Panc1 (cell line): ENCODE measurements around the gene FTO. TPM values are rescaled to one million over a fixed set of nuclear protein-coding genes. Genes with fewer than 3 reads are reported as not detected.

Source experiments
- ATAC-seq: fragments of 200-7000 bp; cut with Tn5 transposase; 2 replicates; pipeline ENCODE4 v1.9.1; 2020; ENCODE audit warnings: mild to moderate bottlenecking, moderate library complexity
- BruUV-seq: library from RNA; stranded (reverse); fragments of 400-500 nt; replicated peaks from 2 replicates; lab custom pipeline; 2021; lab: Mats Ljungman, UMichigan
- CTCF ChIA-PET: fragments of 300-600 bp; sonication (Branson Sonifier 250); formaldehyde crosslinking; loops from one replicate; lab custom pipeline; 2022; ENCODE audit warnings: antibody characterized with exemption; lab: Charles Lee
- POLR2A ChIA-PET: fragments of 300-600 bp; sonication (Branson Sonifier 250); formaldehyde crosslinking; loops from one replicate; lab custom pipeline; 2022; ENCODE audit warnings: antibody characterized with exemption; lab: Charles Lee
- DNase-seq: peaks from one replicate; pipeline ENCODE4 v3.0.0-alpha.2; 2010; ENCODE audit warnings: low read depth, low spot score
- H3K27ac ChIP-seq: 2 replicates; pipeline ENCODE4 v1.5.1; 2011; ENCODE audit warnings: mild to moderate bottlenecking, low read length, inconsistent platforms
- H3K27me3 ChIP-seq: fragments of 200-500 bp; sonication (Bioruptor generic); 2 replicates; pipeline ENCODE4 v1.6.0; 2014; ENCODE audit warnings: low read length, inconsistent platforms; ENCODE audit not compliant: control insufficient read depth, insufficient read depth
- H3K36me3 ChIP-seq: fragments of 200-500 bp; sonication (Bioruptor generic); 2 replicates; pipeline ENCODE4 v1.5.1; 2014; ENCODE audit warnings: inconsistent platforms, mild to moderate bottlenecking, low read length, moderate library complexity; ENCODE audit not compliant: control insufficient read depth, insufficient read depth
- H3K4me1 ChIP-seq: 2 replicates; pipeline ENCODE4 v1.5.1; 2011; ENCODE audit warnings: inconsistent platforms, mild to moderate bottlenecking, low read length, moderate library complexity; ENCODE audit not compliant: control insufficient read depth, insufficient read depth
- H3K4me3 ChIP-seq, 2 experiments: 2 replicates each; pipeline ENCODE4 v1.5.1; 2011 to 2012; ENCODE audit warnings: low read depth in 2 of 2, low read length in 2 of 2, mild to moderate bottlenecking in 2 of 2, inconsistent platforms in 1 of 2, moderate library complexity in 1 of 2
- H3K9me3 ChIP-seq: fragments of 200-500 bp; sonication (Bioruptor generic); 2 replicates; pipeline ENCODE4 v1.5.1; 2014; ENCODE audit warnings: low read depth, mild to moderate bottlenecking, inconsistent platforms, low read length, moderate library complexity; ENCODE audit not compliant: control insufficient read depth, insufficient read depth
- POLR2AphosphoS5 ChIP-seq: IDR thresholded peaks from 2 replicates; pipeline ENCODE4 v1.6.1; 2012; ENCODE audit warnings: mild to moderate bottlenecking, low read depth, low read length, moderate library complexity
- SIN3A ChIP-seq: IDR thresholded peaks from 2 replicates; pipeline ENCODE4 v1.6.1; 2012; ENCODE audit warnings: low read depth, mild to moderate bottlenecking, low read length, moderate library complexity, borderline replicate concordance; ENCODE audit not compliant: insufficient read depth
- TCF7L2 ChIP-seq: IDR thresholded peaks from 2 replicates; pipeline ENCODE4 v1.6.1; 2011; ENCODE audit warnings: mild to moderate bottlenecking, low read depth, low read length, inconsistent platforms
- in situ Hi-C: cut with HindIII; loops from 2 replicates; pipeline ENCODE4 v1.10.0; 2016; ENCODE audit warnings: low sequenced_read_pairs, low pct_unique_long_range_greater_than_20kb
- intact Hi-C: fragments of 100-400 bp; cut with micrococcal nuclease; formaldehyde crosslinking; loops from one replicate; pipeline ENCODE4 v1.10.0; 2022; ENCODE audit not compliant: unreplicated experiment
- total RNA-seq: library from RNA; stranded (reverse); gene quantifications from one replicate; pipeline ENCODE4 v1.2.1, GENCODE V29; 2021; ENCODE audit not compliant: unreplicated experiment
- TF ChIP-seq, protein P1 (sequence below): fragments of 450-650 bp; IDR thresholded peaks from 2 replicates; pipeline ENCODE4 v1.5.1; 2017; ENCODE audit warnings: mild to moderate bottlenecking
- TF ChIP-seq, protein P2 (sequence below), 2 experiments: IDR thresholded peaks; 2 replicates each; pipeline ENCODE4 v1.6.1; 2011 to 2012; ENCODE audit warnings: low read depth in 2 of 2, control low read depth in 1 of 2, low read length in 1 of 2, mild to moderate bottlenecking in 1 of 2, moderate library complexity in 1 of 2; ENCODE audit not compliant: insufficient read depth in 1 of 2

The FTO gene
- total RNA-seq, 1 experiment from 2014 or later = 38.2 TPM

DNA sequence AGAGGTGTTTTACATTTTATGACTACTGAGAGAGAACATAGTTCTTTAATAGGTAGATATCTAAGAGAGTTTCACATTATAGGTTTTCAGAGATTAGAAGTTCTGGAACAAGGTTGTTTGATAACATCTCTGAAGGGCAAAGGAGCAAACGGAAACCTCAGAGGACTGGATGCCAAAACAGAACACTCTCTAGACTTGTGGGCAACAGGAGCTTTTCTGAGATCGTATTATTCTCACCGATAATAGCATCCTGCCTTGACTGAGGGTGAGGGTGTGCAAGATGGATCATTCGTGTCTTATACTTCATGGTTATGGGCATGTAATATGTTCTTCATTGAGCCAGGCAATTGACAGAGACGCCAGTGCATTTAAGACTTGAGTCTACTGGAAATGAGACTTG, 347.9 kb downstream of the FTO start:
- in situ Hi-C loops = no loop called here
- CTCF ChIA-PET = no interaction called here

DNA sequence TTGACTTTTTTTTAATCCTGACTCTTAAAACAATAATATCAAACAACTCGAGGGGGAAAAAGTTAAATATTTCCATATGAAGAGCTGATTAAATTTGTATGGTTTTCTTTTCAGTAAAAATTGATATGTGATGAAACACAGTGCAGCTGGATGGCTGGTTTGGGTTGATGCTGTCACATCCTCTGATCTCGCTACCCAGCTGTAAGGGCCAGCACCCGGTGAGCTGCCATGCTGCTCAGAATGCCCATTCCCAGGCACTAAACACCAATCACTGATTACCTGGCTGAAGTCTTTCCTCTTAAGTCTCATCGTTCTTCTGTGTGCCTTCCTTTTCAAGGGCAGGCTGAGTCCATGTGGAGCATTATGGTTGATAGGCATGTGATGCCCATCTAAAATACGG, 348.3 kb downstream of the FTO start:
- ATAC-seq (no peak), DNase-seq (no peak)
- no peak overlapping the region for H3K27ac ChIP-seq
- CTCF ChIA-PET = no interaction called here
- H3K27me3 ChIP-seq = no peaks in the 10 kb centered on the region
- POLR2A ChIA-PET = no interaction called here
- no TSS peak for BruUV-seq
- H3K4me1 ChIP-seq = no peaks in the 10 kb centered on the region
- H3K9me3 ChIP-seq = no peaks in the 10 kb centered on the region; the same call in 1 of the 2 replicates
- intact Hi-C loops (no loop called here), in situ Hi-C loops (no loop called here)
- H3K4me3 ChIP-seq = no peak overlapping the region
- TF ChIP-seq, protein P1, sequence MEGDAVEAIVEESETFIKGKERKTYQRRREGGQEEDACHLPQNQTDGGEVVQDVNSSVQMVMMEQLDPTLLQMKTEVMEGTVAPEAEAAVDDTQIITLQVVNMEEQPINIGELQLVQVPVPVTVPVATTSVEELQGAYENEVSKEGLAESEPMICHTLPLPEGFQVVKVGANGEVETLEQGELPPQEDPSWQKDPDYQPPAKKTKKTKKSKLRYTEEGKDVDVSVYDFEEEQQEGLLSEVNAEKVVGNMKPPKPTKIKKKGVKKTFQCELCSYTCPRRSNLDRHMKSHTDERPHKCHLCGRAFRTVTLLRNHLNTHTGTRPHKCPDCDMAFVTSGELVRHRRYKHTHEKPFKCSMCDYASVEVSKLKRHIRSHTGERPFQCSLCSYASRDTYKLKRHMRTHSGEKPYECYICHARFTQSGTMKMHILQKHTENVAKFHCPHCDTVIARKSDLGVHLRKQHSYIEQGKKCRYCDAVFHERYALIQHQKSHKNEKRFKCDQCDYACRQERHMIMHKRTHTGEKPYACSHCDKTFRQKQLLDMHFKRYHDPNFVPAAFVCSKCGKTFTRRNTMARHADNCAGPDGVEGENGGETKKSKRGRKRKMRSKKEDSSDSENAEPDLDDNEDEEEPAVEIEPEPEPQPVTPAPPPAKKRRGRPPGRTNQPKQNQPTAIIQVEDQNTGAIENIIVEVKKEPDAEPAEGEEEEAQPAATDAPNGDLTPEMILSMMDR = no peak
- no peak for TF ChIP-seq TCF7L2
- TF ChIP-seq POLR2AphosphoS5 = no peak
- TF ChIP-seq, protein P2, sequence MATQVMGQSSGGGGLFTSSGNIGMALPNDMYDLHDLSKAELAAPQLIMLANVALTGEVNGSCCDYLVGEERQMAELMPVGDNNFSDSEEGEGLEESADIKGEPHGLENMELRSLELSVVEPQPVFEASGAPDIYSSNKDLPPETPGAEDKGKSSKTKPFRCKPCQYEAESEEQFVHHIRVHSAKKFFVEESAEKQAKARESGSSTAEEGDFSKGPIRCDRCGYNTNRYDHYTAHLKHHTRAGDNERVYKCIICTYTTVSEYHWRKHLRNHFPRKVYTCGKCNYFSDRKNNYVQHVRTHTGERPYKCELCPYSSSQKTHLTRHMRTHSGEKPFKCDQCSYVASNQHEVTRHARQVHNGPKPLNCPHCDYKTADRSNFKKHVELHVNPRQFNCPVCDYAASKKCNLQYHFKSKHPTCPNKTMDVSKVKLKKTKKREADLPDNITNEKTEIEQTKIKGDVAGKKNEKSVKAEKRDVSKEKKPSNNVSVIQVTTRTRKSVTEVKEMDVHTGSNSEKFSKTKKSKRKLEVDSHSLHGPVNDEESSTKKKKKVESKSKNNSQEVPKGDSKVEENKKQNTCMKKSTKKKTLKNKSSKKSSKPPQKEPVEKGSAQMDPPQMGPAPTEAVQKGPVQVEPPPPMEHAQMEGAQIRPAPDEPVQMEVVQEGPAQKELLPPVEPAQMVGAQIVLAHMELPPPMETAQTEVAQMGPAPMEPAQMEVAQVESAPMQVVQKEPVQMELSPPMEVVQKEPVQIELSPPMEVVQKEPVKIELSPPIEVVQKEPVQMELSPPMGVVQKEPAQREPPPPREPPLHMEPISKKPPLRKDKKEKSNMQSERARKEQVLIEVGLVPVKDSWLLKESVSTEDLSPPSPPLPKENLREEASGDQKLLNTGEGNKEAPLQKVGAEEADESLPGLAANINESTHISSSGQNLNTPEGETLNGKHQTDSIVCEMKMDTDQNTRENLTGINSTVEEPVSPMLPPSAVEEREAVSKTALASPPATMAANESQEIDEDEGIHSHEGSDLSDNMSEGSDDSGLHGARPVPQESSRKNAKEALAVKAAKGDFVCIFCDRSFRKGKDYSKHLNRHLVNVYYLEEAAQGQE (IDR thresholded peaks at IDR 0.05; ENCODE audit: insufficient read depth in 1 of 2, low read depth in 2 of 2, low read length in 1 of 2) = no peak
- TF ChIP-seq SIN3A = no peak
- H3K36me3 ChIP-seq = no peaks in the 10 kb centered on the region

More for the DNA sequence above, 347.9 kb downstream of the FTO start:
- POLR2A ChIA-PET = no interaction called here
- H3K36me3 ChIP-seq = no peaks in the 10 kb centered on the region
- DNase-seq (no peak), ATAC-seq (no peak)
- TF ChIP-seq SIN3A (no peak), TCF7L2 (no peak), POLR2AphosphoS5 (no peak)
- TF ChIP-seq, protein P2 (IDR thresholded peaks at IDR 0.05; ENCODE audit: insufficient read depth in 1 of 2, low read depth in 2 of 2, low read length in 1 of 2) = no peak
- TF ChIP-seq, protein P1 = no peak
- H3K27ac ChIP-seq = no peak overlapping the region
- no peaks in the 10 kb centered on the region; the same call in 1 of the 2 replicates for H3K9me3 ChIP-seq
- no TSS peak for BruUV-seq
- no peak overlapping the region for H3K4me3 ChIP-seq
- intact Hi-C loops = no loop called here
- H3K4me1 ChIP-seq = no peaks in the 10 kb centered on the region
- no peaks in the 10 kb centered on the region for H3K27me3 ChIP-seq
